HG02885 (cell line): ENCODE results near the gene SNRPA1.

Experiments
- ATAC-seq: cut with Tn5 transposase; IDR thresholded peaks from one replicate; pipeline ENCODE4 v1.9.1; 2021; ENCODE audit warnings: mild to moderate bottlenecking; ENCODE audit not compliant: unreplicated experiment, poor library complexity

SNRPA1 gene

DNA sequence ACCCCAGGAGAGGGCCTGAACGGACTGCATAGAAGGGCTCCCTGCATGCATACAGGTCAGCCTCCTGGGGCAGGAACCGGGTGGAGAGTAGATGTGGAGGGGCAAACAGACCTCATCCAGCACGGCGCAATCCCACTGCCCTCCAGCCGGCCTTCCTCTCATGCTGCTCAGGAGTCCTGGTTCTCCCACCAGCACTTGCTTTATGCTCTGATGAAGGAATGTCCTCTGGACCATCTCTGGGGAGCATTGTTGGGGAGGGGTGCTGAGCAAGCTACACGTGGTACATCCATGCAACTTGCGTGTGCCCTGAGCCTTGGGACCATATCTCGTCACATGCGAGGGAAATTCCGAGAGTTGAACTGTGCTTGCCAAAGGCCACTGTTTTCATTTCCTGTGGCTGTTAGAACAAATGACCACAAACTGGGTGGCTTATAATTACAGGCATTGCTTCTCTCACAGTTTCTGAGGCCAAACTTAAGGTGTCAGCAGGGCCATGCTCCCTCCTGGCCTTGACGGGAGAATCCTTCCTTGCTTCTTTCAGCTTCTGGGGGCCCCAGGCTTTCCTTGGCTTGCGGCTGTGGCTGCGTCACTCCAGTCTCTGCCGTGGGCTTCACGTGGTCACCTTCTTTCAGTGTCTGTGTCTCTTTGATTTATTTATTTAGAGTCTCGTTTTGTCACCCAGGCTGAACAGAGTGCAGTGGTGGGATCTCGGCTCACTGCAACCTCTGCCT, 30.0 kb downstream of the SNRPA1 start:
- ATAC-seq = peak; percentile 80

DNA sequence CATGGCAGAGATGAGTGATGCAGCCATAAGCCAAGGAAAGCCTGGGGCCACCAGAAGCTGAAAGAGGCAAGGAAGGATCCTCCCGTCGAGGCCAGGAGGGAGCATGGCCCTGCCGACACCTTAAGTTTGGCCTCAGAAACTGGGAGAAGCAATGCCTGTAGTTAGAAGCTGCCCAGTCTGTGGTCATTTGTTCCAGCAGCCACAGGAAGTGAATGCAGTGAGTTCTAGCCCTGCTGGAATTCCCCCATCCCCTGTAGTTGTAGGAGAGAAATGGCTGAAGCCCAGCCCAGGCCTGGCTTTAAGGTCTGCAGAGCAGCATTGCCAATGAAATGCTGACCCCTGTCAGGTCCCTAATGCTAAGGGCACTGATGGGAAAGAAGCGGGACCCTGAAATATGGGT, 31.0 kb downstream of the SNRPA1 start:
- no peak for ATAC-seq

DNA sequence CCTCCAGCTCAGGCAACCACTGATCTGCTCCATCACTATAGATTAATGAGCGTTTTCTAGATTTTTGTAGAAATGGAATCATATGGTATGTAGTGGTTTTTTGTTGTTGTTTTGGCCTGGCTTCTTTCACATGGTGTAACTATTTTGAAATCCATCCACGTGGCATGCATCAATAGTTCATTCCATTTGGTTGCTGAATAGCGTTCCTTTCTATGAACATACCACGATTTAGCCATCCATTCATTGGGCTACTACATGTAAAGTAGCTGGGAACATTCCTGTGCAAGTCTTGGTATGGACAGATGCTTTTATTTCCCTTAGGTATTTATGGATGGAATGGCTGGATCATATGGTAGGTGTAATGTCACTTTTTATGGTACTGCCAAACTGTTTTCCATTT, 32.5 kb downstream of the SNRPA1 start:
- ATAC-seq = no peak

GRCh38 chr15:101258238-101259144, 36.6 kb downstream of the SNRPA1 start:
- no peak for ATAC-seq

DNA sequence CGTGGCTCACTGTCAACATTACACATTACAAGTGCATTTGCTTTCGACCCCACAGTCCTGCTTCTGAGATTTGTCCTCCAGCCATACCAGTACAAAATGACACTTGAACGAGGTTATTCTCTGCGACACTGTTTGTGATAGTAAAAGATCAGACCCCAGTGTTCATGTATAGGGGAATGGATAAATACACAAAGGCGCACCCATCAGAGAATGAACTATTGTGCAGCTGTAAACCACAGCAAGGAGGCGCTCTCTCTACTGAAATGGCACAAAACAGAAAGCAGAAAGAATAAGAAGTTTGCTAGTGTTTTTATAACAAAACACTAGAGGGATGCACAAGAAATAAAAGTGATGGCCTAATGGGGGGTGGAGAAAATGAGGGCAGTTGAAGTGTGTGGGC, 38.3 kb downstream of the SNRPA1 start:
- no peak for ATAC-seq

GRCh38 chr15:101255615-101256241, 39.3 kb downstream of the SNRPA1 start:
- no peak for ATAC-seq

- no peak for ATAC-seq
These were observed 40.0 kb downstream of the SNRPA1 start for GRCh38 chr15:101255051-101255395.

GRCh38 chr15:101254157-101255050, 40.6 kb downstream of the SNRPA1 start:
- no peak for ATAC-seq

GRCh38 chr15:101252836-101253235, 42.2 kb downstream of the SNRPA1 start:
- ATAC-seq = no peak

DNA sequence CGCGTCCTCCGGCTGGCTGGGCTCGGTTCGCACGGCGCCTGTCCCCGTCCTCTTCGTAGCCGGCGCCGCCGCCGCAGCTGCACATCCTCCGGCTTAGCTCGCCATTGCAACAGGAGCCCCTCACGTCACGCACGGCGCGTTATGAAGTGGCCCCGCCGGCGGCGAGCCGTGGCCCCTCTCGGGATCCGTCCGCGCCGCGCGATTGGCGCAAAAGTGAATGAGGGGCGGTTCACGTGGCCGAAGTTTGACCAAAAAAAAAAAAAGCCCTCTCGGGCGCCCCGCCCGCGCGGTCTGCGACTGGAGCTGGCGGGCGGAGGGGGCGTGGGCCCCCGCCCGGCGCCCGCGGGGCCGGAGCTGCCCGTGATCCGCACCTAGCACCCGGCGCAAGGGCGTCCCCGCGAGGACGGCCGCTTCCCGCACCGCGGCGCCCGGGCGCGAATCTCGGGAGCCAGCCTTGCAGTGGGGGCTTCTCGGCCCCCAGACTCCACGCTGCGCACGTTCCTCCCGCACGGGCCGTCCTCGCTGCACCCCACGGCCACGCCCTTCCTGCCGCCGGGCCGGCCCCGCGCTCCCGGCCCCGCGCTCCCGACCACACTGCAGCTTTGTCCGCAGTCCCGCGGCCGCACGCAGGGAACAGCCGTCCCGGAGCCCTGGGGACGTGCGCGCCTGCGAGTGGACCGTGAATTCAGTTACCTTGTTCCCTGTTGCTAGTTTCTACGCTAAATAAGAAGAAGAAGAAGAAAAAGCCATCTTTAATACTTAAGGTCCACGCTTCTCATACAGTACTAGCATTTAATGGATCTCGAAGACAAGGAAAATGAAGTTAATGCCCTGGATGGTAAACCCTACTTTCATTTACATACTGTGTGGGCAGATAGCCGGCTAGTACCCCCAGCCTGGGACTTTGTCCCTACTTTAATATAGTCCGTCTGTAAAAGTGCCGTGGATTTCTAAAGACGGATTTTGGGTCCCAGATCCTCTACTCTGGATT, 42.9 kb downstream of the SNRPA1 start, which contains the start of gene CHSY1:
CHSY1 (minus strand) TSS at position 219 of the 991 bp plus-strand sequence. CDS start 592 bp downstream, outside the sequence.
- ATAC-seq = peak; percentile 76

- peak; percentile 40 for ATAC-seq
These were observed 43.9 kb downstream of the SNRPA1 start for GRCh38 chr15:101250873-101251829.

DNA sequence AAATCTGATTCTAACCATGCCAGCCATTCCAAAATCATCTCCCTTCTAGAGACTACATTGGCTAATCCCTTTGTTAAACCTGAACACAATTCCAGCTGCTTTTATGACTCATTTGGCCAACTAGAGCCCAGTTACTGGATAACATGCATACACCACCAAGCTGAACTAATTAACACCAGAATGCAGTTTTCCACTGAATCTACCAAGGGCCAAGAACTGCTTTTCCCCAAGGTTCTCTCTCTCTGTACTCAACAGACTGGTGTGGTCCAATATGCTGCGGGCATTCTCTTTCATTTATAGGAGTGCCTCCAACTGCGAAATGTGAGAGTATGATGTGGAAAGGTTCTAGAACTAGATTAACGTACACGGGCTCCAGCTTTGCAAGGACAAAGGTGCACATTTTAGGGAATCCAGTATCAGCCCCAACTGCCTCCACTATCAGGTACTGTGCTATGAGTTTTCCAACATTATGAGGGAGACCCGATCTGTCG, 44.7 kb downstream of the SNRPA1 start:
- no peak for ATAC-seq

DNA sequence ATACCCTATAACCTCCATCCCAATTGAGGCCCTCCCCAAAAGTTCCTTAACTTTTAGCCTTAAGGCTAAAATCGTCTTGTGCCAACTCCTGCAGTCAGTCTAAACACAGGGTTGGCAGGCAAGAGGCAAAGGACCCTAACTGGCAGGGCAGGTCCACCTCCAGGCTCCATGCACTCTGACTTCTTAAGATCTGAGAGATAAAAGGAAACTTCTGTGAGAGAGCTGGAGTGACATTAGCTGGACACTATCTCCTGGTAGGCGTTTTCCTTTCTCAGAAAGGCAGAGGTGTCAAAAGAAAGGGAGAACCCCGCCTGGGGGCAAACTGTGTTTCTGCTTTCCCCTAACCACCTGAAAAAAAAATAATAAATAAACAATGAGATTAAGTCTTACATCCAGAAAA, 46.8 kb downstream of the SNRPA1 start:
- no peak for ATAC-seq

DNA sequence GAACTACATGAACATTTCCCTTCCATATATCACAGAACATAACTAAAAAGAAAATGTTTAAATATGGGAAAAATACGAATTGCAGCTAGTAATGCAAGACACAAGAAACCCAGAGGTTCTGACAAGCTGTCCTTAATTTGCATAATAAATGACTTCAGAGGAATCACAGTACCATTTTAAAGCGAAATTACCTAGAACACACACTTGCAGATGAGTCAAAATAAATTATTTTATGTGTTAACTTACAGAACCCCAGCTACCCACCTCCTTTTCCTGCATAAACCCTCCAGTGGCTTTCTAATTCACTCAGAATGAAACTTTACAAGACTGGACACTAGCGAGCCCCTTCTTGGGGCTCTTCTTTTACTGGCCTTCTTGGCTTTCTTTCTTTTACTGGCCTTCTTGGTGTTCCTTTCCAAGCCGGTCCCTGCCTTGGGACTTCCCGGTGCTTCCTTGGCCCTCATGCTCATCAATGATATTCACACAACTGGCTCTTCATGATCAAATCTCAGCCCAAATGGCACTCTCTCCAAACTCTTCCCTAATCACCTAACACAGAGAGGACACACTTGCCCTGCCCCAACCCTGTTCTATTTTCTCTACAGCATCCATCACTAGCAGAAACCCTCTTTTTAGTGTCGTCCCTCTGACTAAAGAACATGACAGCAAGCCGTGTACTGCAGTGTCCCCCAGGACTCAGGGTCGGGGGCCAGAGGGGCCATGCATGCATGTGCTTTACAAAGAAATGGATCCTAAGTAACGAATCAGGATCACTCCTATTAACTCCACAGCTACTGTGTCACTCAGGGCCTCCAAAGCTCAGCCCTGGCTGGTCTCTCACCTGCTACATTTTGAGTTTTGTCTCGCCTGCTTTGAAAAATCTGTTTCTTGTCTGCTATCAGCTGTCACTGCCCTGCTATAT, 48.0 kb downstream of the SNRPA1 start:
- ATAC-seq = no peak

DNA sequence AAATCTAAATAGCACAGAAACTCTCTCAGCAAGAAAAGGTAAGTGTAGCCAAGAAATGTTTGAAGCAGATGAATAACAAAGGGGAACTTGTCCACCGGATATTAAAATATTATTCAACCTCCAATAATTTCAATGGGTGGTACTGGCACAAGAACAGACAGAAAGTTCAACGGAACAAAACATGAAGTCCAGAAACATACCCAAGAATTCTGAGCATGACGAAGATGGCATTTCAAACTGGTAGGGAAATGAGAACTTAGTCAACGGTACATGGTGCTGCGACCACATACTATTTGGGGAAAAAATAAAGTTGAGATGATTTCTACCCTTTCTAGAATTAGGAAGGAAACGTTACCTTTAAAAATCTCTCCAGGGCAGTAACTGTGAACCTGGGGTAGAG, 48.7 kb downstream of the SNRPA1 start:
- ATAC-seq = no peak

- no peak for ATAC-seq
These were observed 50.0 kb downstream of the SNRPA1 start for GRCh38 chr15:101244889-101245668.
